ENCODE data around the gene ALOXE3.

DNA sequence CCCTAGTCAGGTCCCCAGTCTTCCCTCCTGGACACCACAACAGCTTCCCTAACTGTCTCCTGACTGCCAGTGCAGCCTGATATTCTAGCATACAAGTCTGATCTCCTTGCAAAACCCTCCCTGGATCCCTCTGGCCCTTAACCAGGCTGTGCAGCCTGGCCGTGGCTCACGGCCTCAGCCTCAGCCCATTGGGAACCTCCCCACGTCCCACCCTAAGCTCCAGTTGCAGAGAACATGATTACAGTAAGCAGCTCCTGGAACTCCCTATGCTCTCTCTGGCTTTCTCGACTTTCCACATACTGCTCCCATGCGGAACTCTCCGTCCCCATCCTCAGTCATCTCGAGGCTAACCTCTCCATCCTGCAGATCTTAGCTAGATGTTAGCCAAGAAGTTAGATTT, 43.8 kb downstream of the ALOXE3 start:
- TF ChIP-seq, protein P1, sequence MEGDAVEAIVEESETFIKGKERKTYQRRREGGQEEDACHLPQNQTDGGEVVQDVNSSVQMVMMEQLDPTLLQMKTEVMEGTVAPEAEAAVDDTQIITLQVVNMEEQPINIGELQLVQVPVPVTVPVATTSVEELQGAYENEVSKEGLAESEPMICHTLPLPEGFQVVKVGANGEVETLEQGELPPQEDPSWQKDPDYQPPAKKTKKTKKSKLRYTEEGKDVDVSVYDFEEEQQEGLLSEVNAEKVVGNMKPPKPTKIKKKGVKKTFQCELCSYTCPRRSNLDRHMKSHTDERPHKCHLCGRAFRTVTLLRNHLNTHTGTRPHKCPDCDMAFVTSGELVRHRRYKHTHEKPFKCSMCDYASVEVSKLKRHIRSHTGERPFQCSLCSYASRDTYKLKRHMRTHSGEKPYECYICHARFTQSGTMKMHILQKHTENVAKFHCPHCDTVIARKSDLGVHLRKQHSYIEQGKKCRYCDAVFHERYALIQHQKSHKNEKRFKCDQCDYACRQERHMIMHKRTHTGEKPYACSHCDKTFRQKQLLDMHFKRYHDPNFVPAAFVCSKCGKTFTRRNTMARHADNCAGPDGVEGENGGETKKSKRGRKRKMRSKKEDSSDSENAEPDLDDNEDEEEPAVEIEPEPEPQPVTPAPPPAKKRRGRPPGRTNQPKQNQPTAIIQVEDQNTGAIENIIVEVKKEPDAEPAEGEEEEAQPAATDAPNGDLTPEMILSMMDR (IDR thresholded peaks at IDR 0.05) = no peak
- TF ChIP-seq POLR2AphosphoS5 (IDR thresholded peaks at IDR 0.05) (no peak), POLR2A (IDR thresholded peaks at IDR 0.05) (no peak), EP300 (IDR thresholded peaks at IDR 0.05) (no peak)

Data from stomach (tissue), 4 donors.